Measurements from ENCODE around the gene CCDC102B. TPM values are rescaled to one million over a fixed set of nuclear protein-coding genes. Genes with fewer than 3 reads are reported as not detected.
A peak's percentile ranks its signal among the peaks of the same experiment; 100 is the strongest.

The CCDC102B gene
- total RNA-seq, 4 donors from 2014 or later: 3.5 to 159 (median 8.8) TPM

GRCh38 chr18:68800075-68800474 is 2.2 kb downstream of the CCDC102B start:
- no peak for DNase-seq
- no peaks in the 10 kb centered on the region for H3K4me1 ChIP-seq

GRCh38 chr18:68803356-68803755 is 5.5 kb downstream of the CCDC102B start:
- Histone ChIP-seq H3K4me3 (no peak overlapping the region), H3K36me3 (no peaks in the 10 kb centered on the region), H3K27me3 (no peaks in the 10 kb centered on the region), H3K9me3 (no peaks in the 10 kb centered on the region), H3K27ac (peak overlapping the region in 2 of 4 donors; percentile 25 to 45), H3K4me1 (no peaks in the 10 kb centered on the region)
- DNase-seq: peak in 2 of 3 donors; percentile 46 to 72
- TF ChIP-seq POLR2A (IDR thresholded peaks at IDR 0.05): no peak
- TF ChIP-seq CTCF (IDR thresholded peaks at IDR 0.05): no peak

More at GRCh38 chr18:68800075-68800474, 2.2 kb downstream of the CCDC102B start:
- no peak overlapping the region for H3K27ac ChIP-seq
- H3K4me3 ChIP-seq: peak overlapping the region in 1 of 4 donors; percentile 0
- TF ChIP-seq POLR2A (IDR thresholded peaks at IDR 0.05) (no peak), CTCF (IDR thresholded peaks at IDR 0.05) (no peak)
- H3K36me3 ChIP-seq: no peaks in the 10 kb centered on the region
- no peaks in the 10 kb centered on the region for H3K9me3 ChIP-seq
- no peaks in the 10 kb centered on the region for H3K27me3 ChIP-seq

- TF ChIP-seq POLR2A (IDR thresholded peaks at IDR 0.05) (no peak), CTCF (IDR thresholded peaks at IDR 0.05) (no peak)
- H3K27me3 ChIP-seq: no peaks in the 10 kb centered on the region
- H3K4me3 ChIP-seq: no peak overlapping the region
- no peaks in the 10 kb centered on the region for H3K36me3 ChIP-seq
- DNase-seq: no peak
- H3K4me1 ChIP-seq: no peaks in the 10 kb centered on the region
- no peak overlapping the region for H3K27ac ChIP-seq
- no peaks in the 10 kb centered on the region for H3K9me3 ChIP-seq
These were observed 19.7 kb downstream of the CCDC102B start for GRCh38 chr18:68817584-68817983.

GRCh38 chr18:68818584-68818983 is 20.7 kb downstream of the CCDC102B start:
- Histone ChIP-seq H3K27me3 (no peaks in the 10 kb centered on the region), H3K4me3 (no peak overlapping the region), H3K4me1 (no peaks in the 10 kb centered on the region), H3K9me3 (no peaks in the 10 kb centered on the region), H3K27ac (no peak overlapping the region), H3K36me3 (no peaks in the 10 kb centered on the region)
- TF ChIP-seq CTCF (IDR thresholded peaks at IDR 0.05) (no peak), POLR2A (IDR thresholded peaks at IDR 0.05) (no peak)
- DNase-seq: no peak

- H3K27me3 ChIP-seq: no peaks in the 10 kb centered on the region
- no peaks in the 10 kb centered on the region for H3K9me3 ChIP-seq
- TF ChIP-seq CTCF (IDR thresholded peaks at IDR 0.05) (no peak), POLR2A (IDR thresholded peaks at IDR 0.05) (no peak)
- no peak overlapping the region for H3K4me3 ChIP-seq
- no peak overlapping the region for H3K27ac ChIP-seq
- DNase-seq: no peak
- no peaks in the 10 kb centered on the region for H3K4me1 ChIP-seq
- H3K36me3 ChIP-seq: no peaks in the 10 kb centered on the region
These were observed 25.0 kb downstream of the CCDC102B start for GRCh38 chr18:68822926-68823325.

- H3K27ac ChIP-seq: no peak overlapping the region
- TF ChIP-seq CTCF (IDR thresholded peaks at IDR 0.05) (no peak), POLR2A (IDR thresholded peaks at IDR 0.05) (no peak)
- DNase-seq: no peak
- H3K4me3 ChIP-seq: no peak overlapping the region
- no peaks in the 10 kb centered on the region for H3K9me3 ChIP-seq
- H3K4me1 ChIP-seq: no peaks in the 10 kb centered on the region
- H3K36me3 ChIP-seq: no peaks in the 10 kb centered on the region
- no peaks in the 10 kb centered on the region for H3K27me3 ChIP-seq
These were observed 28.2 kb downstream of the CCDC102B start for GRCh38 chr18:68826121-68826520.
